ENCODE measurements around the gene ALOX5AP. TPM values are rescaled to one million over a fixed set of nuclear protein-coding genes. Genes with fewer than 3 reads are reported as not detected.

ALOX5AP gene
- total RNA-seq, 1 donor from 2014 or later = not detected

- no peak for DNase-seq (ENCODE audit: low read depth, low spot score)
- Mint-ChIP-seq H3K27ac (ENCODE audit: unreplicated experiment) (no peak overlapping the region), H3K36me3 (ENCODE audit: low read depth) (no peaks in the 10 kb centered on the region), H3K9me3 (peaks cover 2% of the 10 kb centered on the region), H3K27me3 (ENCODE audit: low read depth) (no peaks in the 10 kb centered on the region), H3K4me1 (peaks cover 26% of the 10 kb centered on the region), H3K4me3 (no peak overlapping the region)
- no peak for TF ChIP-seq CTCF (conservative IDR thresholded peaks at IDR 0.05)
These were observed 56.1 kb downstream of the ALOX5AP start for GRCh38 chr13:30791354-30792001.

GRCh38 chr13:30792285-30793000 lies 57.1 kb downstream of the ALOX5AP start:
- TF ChIP-seq CTCF (conservative IDR thresholded peaks at IDR 0.05) = peak; percentile 41
- no peaks in the 10 kb centered on the region for H3K27me3 Mint-ChIP-seq (ENCODE audit: low read depth)
- H3K36me3 Mint-ChIP-seq (ENCODE audit: low read depth) = no peaks in the 10 kb centered on the region
- no peak overlapping the region for H3K27ac Mint-ChIP-seq (ENCODE audit: unreplicated experiment)
- DNase-seq (ENCODE audit: low read depth, low spot score) = no peak
- H3K4me1 Mint-ChIP-seq = peaks cover 26% of the 10 kb centered on the region
- no peaks in the 10 kb centered on the region for H3K9me3 Mint-ChIP-seq
- H3K4me3 Mint-ChIP-seq = no peak overlapping the region

- DNase-seq (ENCODE audit: low read depth, low spot score) = no peak
- no peak overlapping the region for H3K27ac Mint-ChIP-seq (ENCODE audit: unreplicated experiment)
- H3K4me1 Mint-ChIP-seq = peaks cover 44% of the 10 kb centered on the region
- no peaks in the 10 kb centered on the region for H3K27me3 Mint-ChIP-seq (ENCODE audit: low read depth)
- no peak for TF ChIP-seq CTCF (conservative IDR thresholded peaks at IDR 0.05)
- H3K36me3 Mint-ChIP-seq (ENCODE audit: low read depth) = no peaks in the 10 kb centered on the region
- H3K4me3 Mint-ChIP-seq = no peak overlapping the region
- H3K9me3 Mint-ChIP-seq = no peaks in the 10 kb centered on the region
These were observed 60.8 kb downstream of the ALOX5AP start for GRCh38 chr13:30796132-30796572.

- H3K4me3 Mint-ChIP-seq = no peak overlapping the region
- H3K36me3 Mint-ChIP-seq (ENCODE audit: low read depth) = no peaks in the 10 kb centered on the region
- peaks cover 43% of the 10 kb centered on the region for H3K4me1 Mint-ChIP-seq
- H3K27ac Mint-ChIP-seq (ENCODE audit: unreplicated experiment) = no peak overlapping the region
- no peak for DNase-seq (ENCODE audit: low read depth, low spot score)
- no peak for TF ChIP-seq CTCF (conservative IDR thresholded peaks at IDR 0.05)
- H3K27me3 Mint-ChIP-seq (ENCODE audit: low read depth) = no peaks in the 10 kb centered on the region
- H3K9me3 Mint-ChIP-seq = no peaks in the 10 kb centered on the region
These were observed 61.6 kb downstream of the ALOX5AP start for GRCh38 chr13:30796631-30797601.

- Mint-ChIP-seq H3K27me3 (ENCODE audit: low read depth) (no peaks in the 10 kb centered on the region), H3K36me3 (ENCODE audit: low read depth) (no peaks in the 10 kb centered on the region), H3K4me1 (peaks cover 40% of the 10 kb centered on the region), H3K27ac (ENCODE audit: unreplicated experiment) (no peak overlapping the region), H3K9me3 (no peaks in the 10 kb centered on the region), H3K4me3 (no peak overlapping the region)
- no peak for DNase-seq (ENCODE audit: low read depth, low spot score)
- no peak for TF ChIP-seq CTCF (conservative IDR thresholded peaks at IDR 0.05)
These were observed 62.6 kb downstream of the ALOX5AP start for GRCh38 chr13:30797847-30798535.

Data from neural crest cell (in vitro differentiated cells).